Prostate gland (tissue), 2 donors: ENCODE results near the gene DDX11. TPM values are rescaled to one million over a fixed set of nuclear protein-coding genes. Genes with fewer than 3 reads are reported as not detected.
"Not testable (repeated sequence)": the region's sequence is repeated elsewhere in the genome, so short reads cannot be mapped to it uniquely, and the experiment has no call there.

ENCODE experiments used
- DNase-seq: peaks from one replicate; pipeline ENCODE4 v3.0.0-alpha.2; 2019; ENCODE audit warnings: low spot score
- H3K27ac ChIP-seq, 2 donors: fragments of 200-600 bp; sonication (generic); 2 replicates each; pipeline ENCODE4 v1.5.1; 2017 to 2019
- H3K27me3 ChIP-seq: fragments of 200-600 bp; sonication (generic); replicated peaks from 2 replicates; pipeline ENCODE4 v1.5.1; 2019; ENCODE audit not compliant: insufficient read depth
- H3K36me3 ChIP-seq, 2 donors: fragments of 200-600 bp; sonication (generic); 1 replicate in 1 of 2; 2 replicates in 1 of 2; pipeline versions ENCODE4 v1.5.1 to v1.8.1; 2017 to 2019
- H3K4me1 ChIP-seq: fragments of 200-600 bp; sonication (generic); replicated peaks from 2 replicates; pipeline ENCODE4 v1.5.1; 2019
- H3K4me3 ChIP-seq, 2 donors: fragments of 200-600 bp; sonication (generic); 2 replicates each; pipeline ENCODE4 v1.5.1; 2017 to 2019
- H3K9me3 ChIP-seq: fragments of 200-600 bp; sonication (generic); 2 replicates; pipeline ENCODE4 v1.5.1; 2017
- POLR2A ChIP-seq: fragments of 450-650 bp; IDR thresholded peaks from one replicate; pipeline ENCODE4 v1.6.1; 2016; ENCODE audit warnings: antibody characterized with exemption, mild to moderate bottlenecking
- POLR2AphosphoS5 ChIP-seq: sonication (generic); formaldehyde crosslinking; IDR thresholded peaks from one replicate; pipeline ENCODE4 v1.6.1; 2017; ENCODE audit warnings: antibody characterized with exemption
- WGBS: methylation state at CpG from one replicate; pipeline ENCODE4 v1.1.5; 2018; 5-methylcytosine and 5-hydroxymethylcytosine counted together
- intact Hi-C: fragments of 100-400 bp; cut with DNase I; formaldehyde crosslinking; loops from one replicate; pipeline ENCODE4 v1.14.2; 2022
- total RNA-seq, 2 donors: library from RNA; depleted of rRNA; stranded (reverse); fragments of >200 nt; gene quantifications; one replicate each; pipeline ENCODE4 v1.1.0, GENCODE V29; 2016
- TF ChIP-seq, protein P1 (sequence below), 4 experiments: fragments of 200-600 bp in 2 of 4; fragments of 450-650 bp in 2 of 4; sonication (generic) in 2 of 4; IDR thresholded peaks; 1 replicate in 3 of 4; 2 replicates in 1 of 4; pipeline ENCODE4 v1.5.1; 2016 to 2019; ENCODE audit warnings: antibody characterized with exemption in 4 of 4, mild to moderate bottlenecking in 2 of 4, moderate library complexity in 2 of 4

DDX11 gene
- total RNA-seq, 2 donors from 2014 or later: 24.2 to 49.0 TPM

- intact Hi-C loops: no loop called here
- 71% methylated on average over 14 of the region's 26 CpGs for WGBS
- Histone ChIP-seq H3K4me1 (no peaks in the 10 kb centered on the region), H3K27me3 (no peaks in the 10 kb centered on the region), H3K4me3 (no peak overlapping the region), H3K9me3 (no peaks in the 10 kb centered on the region), H3K36me3 (no peaks in the 10 kb centered on the region), H3K27ac (no peak overlapping the region)
- TF ChIP-seq POLR2AphosphoS5 (no peak), POLR2A (no peak)
- TF ChIP-seq, protein P1, sequence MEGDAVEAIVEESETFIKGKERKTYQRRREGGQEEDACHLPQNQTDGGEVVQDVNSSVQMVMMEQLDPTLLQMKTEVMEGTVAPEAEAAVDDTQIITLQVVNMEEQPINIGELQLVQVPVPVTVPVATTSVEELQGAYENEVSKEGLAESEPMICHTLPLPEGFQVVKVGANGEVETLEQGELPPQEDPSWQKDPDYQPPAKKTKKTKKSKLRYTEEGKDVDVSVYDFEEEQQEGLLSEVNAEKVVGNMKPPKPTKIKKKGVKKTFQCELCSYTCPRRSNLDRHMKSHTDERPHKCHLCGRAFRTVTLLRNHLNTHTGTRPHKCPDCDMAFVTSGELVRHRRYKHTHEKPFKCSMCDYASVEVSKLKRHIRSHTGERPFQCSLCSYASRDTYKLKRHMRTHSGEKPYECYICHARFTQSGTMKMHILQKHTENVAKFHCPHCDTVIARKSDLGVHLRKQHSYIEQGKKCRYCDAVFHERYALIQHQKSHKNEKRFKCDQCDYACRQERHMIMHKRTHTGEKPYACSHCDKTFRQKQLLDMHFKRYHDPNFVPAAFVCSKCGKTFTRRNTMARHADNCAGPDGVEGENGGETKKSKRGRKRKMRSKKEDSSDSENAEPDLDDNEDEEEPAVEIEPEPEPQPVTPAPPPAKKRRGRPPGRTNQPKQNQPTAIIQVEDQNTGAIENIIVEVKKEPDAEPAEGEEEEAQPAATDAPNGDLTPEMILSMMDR (IDR thresholded peaks at IDR 0.05): no peak
- no peak for DNase-seq
Observed at GRCh38 chr12:31120392-31121008, 46.8 kb downstream of the DDX11 start.

DNA sequence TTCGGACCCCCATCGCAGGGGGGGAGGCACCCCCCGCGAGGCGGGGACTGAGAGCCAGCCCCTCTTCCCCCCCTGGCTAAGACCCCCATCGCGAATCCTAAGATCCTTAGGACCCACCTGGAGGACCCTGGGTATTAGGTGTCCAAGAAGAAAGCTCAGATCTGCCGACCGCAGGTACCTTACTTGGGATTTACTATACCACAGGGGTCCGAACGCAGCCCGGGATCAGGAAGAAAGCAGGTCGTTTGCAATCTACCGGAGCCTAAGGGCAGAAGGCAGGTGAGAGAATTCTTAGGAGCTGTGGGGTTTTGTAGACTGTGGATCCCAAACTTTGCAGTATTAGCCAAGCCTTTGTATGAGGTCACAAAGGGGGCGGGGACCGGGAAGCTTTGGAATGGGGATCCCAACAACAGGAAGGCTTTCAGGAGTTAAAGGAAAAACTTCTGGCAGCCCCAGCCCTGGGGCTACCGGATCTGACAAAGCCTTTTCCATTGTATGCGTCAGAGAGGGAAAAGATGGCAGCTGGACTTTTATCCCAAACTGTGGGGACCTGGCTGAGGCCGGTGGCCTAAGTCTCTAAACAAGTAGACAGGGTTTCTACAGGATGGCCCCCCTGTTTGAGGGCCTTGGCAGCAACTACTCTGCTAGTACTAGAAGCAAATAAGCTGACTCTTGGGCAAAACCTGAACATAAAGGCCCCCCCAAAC lies 47.5 kb downstream of the DDX11 start:
- H3K9me3 ChIP-seq, H3K4me1 ChIP-seq: not testable (repeated sequence)

DNA sequence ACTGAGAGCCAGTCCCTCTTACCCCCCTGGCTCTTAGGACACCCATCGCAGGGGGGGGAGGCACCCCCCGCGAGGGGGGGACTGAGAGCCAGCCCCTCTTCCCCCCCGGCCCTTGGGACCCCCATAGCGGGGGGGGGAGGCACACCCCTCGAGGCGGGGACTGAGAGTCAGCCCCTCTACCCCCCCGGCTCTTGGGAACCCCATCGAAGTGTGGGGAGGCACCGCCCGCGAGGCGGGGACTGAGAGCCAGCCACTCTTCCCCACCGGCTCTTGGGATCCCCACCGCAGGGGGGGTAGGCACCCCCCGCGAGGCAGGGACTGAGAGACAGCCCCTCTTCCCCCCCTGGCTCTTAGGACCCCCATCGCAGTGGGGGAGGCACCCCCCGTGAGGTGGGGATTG lies 48.8 kb downstream of the DDX11 start:
- Histone ChIP-seq H3K4me1 (no peaks in the 10 kb centered on the region), H3K36me3 (no peaks in the 10 kb centered on the region), H3K27me3 (no peaks in the 10 kb centered on the region), H3K9me3 (no peaks in the 10 kb centered on the region), H3K4me3 (no peak overlapping the region), H3K27ac (no peak overlapping the region)
- no peak for DNase-seq
- 83% methylated on average over 1 of the region's 19 CpGs for WGBS
- intact Hi-C loops: no loop called here
- TF ChIP-seq POLR2A: no peak
- TF ChIP-seq, protein P1 (IDR thresholded peaks at IDR 0.05): no peak
- no peak for TF ChIP-seq POLR2AphosphoS5

More for the DNA sequence above, 47.5 kb downstream of the DDX11 start:
- H3K4me3 ChIP-seq, DNase-seq, H3K36me3 ChIP-seq, intact Hi-C loops, H3K27me3 ChIP-seq, H3K27ac ChIP-seq: not testable (repeated sequence)
- WGBS: 62% methylated on average over 12 of the region's 19 CpGs

DNA sequence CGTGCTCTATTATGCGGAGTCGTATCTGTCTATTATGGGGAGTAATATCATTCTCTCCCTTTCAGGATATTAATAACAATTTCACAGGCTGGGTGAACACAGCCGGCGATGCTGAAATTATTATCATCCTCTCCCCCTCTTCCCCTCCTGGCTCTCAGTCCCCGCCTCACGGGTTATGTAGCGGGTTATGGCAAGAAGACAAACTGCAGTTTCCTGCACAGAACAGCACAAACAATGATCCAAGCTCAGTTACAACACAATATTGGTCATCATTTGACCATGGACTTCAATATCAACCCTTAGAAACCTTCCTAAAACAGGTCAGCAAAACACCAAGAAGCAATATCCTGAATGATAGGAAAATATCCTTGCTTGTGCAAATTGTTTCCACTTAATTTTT lies 50.5 kb downstream of the DDX11 start:
- DNase-seq, H3K27ac ChIP-seq, H3K4me1 ChIP-seq, intact Hi-C loops, H3K27me3 ChIP-seq, H3K36me3 ChIP-seq, H3K9me3 ChIP-seq, H3K4me3 ChIP-seq: not testable (repeated sequence)
- 67% methylated on average over 8 of the region's 8 CpGs for WGBS

DNA sequence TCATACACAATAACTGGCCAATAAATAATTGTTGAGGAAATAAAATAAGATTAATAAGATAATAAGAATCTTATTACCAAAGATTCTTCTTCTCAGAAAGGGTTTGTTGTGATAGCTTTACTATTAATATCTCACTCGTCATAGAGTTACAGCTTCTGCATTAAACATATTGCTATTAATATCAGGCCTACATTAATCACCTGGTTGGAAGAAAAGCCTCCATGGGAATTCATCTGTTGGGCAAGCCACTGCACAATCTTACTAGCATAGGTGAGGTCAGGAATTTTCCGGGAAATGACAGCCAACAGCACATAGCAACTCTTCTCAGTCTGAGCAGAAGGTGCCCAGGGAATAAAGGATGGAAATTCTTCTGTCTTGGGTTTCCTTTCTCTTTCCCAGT lies 51.5 kb downstream of the DDX11 start:
- intact Hi-C loops, H3K4me3 ChIP-seq, H3K27me3 ChIP-seq, H3K36me3 ChIP-seq, H3K9me3 ChIP-seq, DNase-seq, H3K4me1 ChIP-seq, H3K27ac ChIP-seq: not testable (repeated sequence)
- 87% methylated on average over 2 of the region's 2 CpGs for WGBS

DNA sequence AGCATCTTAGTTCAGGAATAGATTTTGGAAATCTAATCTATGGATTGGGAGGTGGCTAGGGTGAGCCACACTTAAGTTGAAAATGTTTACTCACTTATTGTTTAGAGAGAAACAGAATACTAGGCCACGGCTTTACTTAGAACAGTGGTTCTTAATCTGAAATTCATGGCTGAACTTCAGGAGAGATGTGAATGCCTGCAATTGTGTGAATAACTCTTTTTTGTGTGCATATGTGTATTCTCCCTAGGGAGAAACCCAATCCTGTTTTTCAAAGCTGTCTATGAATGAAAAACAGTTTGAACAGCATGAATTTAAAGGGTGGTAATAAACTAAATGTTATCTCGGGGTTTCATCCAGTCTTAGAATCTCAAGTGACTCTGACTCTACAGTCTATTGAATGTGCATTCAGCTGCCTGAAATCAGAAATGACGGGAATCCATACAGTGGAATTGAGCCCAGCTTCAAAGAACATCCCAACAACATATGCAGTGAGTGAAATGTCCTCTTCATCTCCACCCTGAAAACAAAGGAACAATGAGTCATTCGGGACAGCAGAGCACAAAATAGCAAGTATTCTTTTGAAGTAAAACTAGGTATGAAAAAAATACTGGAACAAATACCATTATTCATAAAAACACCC lies 53.7 kb downstream of the DDX11 start:
- H3K27ac ChIP-seq, intact Hi-C loops, H3K4me1 ChIP-seq, DNase-seq, H3K27me3 ChIP-seq, H3K36me3 ChIP-seq, H3K4me3 ChIP-seq, H3K9me3 ChIP-seq: not testable (repeated sequence)
- WGBS: 59% methylated on average over 2 of the region's 4 CpGs

GRCh38 chr12:31136581-31136980 lies 62.9 kb downstream of the DDX11 start:
- H3K4me3 ChIP-seq, intact Hi-C loops, H3K9me3 ChIP-seq, DNase-seq, H3K4me1 ChIP-seq, H3K27me3 ChIP-seq, H3K36me3 ChIP-seq, H3K27ac ChIP-seq: not testable (repeated sequence)
- 47% methylated on average over 2 of the region's 2 CpGs for WGBS

DNA sequence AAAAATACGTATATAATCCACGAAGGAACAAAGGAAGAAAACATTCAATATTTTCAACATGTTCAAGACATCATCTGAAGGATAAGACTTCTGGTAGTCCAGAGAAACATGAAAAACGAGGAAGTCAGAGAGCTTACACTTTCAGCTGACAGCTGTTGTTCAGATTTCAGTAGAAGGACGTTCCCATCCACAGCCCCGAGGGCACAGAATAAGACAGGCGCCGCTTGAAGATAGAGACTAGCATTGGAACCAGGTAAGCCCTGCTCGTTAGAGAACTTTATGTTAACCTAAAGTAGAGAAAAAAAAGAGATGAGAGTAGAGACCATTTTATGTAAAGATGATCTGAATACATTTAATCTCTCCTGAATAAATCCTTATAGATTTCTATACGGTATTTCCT lies 71.1 kb downstream of the DDX11 start:
- H3K27ac ChIP-seq, intact Hi-C loops, H3K4me1 ChIP-seq, H3K27me3 ChIP-seq, H3K36me3 ChIP-seq, DNase-seq, H3K9me3 ChIP-seq, H3K4me3 ChIP-seq: not testable (repeated sequence)
- 35% methylated on average over 9 of the region's 9 CpGs for WGBS

DNA sequence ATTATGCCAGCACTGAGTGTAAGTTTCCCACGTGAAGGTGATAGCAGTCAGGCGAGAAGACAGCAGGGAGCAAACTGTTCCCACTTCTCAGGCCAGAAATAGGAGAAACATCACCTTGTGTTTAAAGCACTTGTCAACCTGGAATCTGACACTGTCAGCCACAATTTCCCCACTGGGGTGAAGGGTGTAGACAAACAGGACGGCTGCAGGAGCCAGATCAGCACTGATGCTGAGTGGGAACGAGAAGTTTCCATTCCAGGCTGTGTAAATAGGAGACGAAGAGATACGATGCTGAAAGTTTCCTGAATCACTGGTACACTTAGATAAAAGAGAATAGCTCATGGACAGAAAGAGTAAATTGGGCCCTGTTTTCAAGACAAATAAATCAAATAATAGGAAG lies 71.6 kb downstream of the DDX11 start:
- WGBS: 16% methylated on average over 5 of the region's 6 CpGs
- DNase-seq, H3K4me1 ChIP-seq, intact Hi-C loops, H3K27me3 ChIP-seq, H3K27ac ChIP-seq, H3K9me3 ChIP-seq, H3K36me3 ChIP-seq, H3K4me3 ChIP-seq: not testable (repeated sequence)

DNA sequence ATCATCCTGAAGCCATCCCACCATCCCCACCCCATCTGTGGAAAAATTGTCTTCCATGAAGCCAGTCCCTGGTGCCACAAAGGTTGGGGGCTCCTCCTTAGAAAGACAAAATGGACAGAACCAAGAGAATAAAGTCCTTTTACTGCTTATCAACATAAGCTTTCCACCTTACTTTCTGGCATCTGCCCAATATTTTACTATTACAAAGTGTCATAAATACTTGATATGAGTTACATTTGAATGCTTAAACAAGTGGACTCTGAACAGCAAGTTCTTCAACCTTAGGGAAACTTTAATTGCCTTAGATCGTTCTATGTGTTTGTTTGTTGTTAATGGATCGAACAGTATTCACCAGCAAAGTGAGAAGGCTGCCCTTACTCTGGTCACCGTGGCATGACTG lies 73.8 kb downstream of the DDX11 start:
- H3K36me3 ChIP-seq, H3K27me3 ChIP-seq, H3K9me3 ChIP-seq, H3K4me3 ChIP-seq, H3K4me1 ChIP-seq, intact Hi-C loops, H3K27ac ChIP-seq, DNase-seq: not testable (repeated sequence)
- 70% methylated on average over 3 of the region's 3 CpGs for WGBS
